HG03064 (cell line): Measurements from ENCODE around the gene ACAP2.
"Not testable (repeated sequence)": the region's sequence is repeated elsewhere in the genome, so short reads cannot be mapped to it uniquely, and the experiment has no call there.

Source experiments
- ATAC-seq: cut with Tn5 transposase; IDR thresholded peaks from one replicate; pipeline ENCODE4 v1.9.1; 2021; ENCODE audit warnings: low read depth; ENCODE audit not compliant: unreplicated experiment

ACAP2 gene

DNA sequence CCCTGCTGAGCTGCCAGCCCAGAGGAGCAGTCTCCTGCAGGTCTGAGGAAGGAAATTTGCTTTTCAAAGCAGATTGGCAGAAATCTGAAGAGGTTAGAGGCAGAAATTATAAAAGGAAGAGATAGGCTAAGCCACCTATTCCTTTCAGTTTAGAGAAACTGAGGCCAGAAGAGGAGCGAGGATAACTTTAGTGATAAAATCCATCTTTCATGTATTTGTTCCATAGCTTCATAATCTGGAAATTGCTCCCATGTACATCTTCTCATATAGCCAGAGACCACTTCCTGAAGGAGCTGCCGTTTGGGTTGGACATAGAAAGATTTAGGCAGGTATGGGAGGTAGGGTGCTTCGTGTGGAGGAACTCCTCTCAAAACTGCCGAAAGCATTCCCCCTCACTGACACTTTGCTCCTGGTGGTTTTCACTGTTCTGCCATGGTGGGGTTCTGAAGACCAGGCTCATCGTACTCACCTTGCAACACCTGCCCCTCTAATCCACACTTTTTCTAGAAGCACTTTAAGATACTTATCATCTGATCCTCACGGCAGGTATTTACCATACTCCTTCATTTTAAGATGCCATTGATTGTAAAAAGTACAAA lies 670 bp upstream of the ACAP2 start:
- ATAC-seq: no peak

DNA sequence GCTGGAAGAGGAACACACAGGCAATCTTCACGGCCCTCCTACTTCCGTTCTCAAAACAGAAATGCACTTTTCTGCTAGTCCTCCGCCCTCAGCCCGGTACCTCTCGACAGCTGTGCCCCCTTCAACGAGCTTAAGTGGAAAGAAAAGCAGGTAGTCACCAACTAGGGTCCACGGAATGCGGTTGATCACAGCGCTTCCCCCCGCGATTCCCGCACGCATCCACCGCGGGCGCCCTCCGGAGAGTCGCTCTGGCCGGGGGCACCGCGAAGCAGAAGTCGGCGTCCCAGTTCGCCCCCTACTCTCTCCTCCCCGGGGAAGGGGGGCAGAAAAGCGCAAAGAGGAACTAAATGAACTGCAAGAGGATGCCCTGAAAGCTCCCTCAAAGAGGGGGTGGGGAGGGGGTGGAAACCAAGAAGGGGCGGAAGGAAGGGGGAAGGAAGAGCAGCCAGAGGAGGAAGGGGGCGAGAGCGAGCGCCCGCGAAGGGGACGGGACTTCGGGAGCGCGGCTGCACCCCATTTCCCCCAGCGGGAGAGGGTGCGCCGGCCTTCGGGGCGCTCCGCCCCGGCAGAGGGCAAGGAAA lies 738 bp downstream of the ACAP2 start:
- peak; percentile 13 for ATAC-seq

DNA sequence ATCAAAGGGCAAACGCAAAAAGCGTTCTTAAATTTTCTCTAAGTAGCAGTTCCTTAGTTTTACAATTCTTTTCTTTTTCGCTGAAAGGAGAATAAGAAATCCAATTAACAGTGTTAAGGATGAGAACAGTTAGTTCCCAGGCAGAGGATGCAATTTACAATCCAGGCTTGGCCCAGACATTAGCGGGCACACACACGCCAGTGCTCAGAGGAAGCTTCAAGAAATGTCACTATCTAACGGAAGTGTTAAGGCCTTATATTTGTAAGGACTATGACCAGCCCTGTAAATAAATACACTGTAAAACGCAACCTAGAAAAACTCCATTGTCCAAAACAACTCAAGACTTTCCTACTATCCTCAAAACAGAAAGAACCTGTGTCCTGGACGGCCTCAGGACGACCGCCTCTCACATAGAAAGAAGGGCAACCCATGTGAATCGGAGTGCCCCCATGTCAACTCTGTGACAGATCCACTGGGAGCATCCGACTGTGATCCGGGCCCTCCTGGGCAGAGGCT lies 1.3 kb downstream of the ACAP2 start:
- ATAC-seq: no peak

DNA sequence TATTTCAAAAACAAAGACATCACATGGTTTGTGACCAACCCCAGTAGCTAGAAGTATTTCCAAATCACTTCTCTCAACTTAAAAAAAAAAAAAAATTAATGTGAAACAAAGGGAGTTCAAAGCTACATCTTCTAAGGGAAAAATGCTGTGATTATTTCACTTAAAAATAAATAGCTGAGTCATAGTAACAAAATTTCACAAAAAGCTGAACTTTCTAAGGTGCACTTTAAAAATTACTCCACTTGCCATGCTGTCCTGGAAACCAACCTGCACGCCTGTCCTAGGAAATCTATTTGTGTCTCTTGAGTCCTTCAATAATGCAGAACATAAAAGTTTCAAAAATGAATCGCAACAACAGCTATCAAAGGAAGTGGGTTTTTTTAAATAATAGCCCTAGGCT lies 1.8 kb downstream of the ACAP2 start:
- ATAC-seq: no peak

- no peak for ATAC-seq
Measured at GRCh38 chr3:195440379-195440778, 2.4 kb downstream of the ACAP2 start.

DNA sequence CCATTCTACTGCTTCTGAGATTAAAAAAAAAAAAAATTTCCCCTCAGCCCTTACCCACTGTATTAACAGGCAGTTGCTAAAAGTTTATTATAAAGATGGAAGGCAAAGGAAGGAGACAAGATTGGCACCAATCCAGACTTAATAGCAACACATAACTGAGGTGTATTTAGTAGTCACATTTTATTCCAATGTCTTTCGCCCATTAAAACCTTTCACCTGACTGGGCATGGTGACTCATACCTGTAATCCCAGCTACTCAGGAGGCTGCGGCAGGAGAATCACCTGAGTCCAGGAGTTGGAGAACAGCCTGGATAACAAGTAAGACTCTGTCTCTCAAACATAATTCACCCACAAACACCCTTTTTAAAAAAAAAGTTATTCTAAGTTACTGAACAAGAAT lies 4.4 kb downstream of the ACAP2 start:
- no peak for ATAC-seq

DNA sequence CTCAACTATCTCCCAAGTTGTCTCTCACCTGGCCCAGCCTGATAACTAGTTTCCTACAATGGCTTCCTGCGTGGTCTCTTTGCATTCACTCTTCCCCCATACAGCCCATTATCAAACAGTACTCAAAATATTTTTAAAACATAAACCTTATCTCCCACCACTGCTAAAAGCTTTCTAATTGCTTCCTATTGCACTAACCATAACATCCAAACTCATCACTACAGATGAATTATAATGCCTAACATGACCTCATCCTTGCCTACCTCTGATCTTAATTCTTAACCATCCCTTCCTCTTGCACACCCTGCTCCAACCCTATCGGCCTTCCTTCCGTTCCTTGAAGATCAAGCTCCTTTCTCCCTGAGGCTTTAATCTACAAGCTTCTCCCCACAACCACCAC lies 17.0 kb downstream of the ACAP2 start:
- no peak for ATAC-seq

GRCh38 chr3:195423818-195424217 lies 19.0 kb downstream of the ACAP2 start:
- no peak for ATAC-seq

- ATAC-seq: no peak
Measured at GRCh38 chr3:195421400-195421799, 21.4 kb downstream of the ACAP2 start.

- no peak for ATAC-seq
Measured at GRCh38 chr3:195416795-195417194, 26.0 kb downstream of the ACAP2 start.

- ATAC-seq: no peak
Measured at GRCh38 chr3:195411836-195412235, 31.0 kb downstream of the ACAP2 start.

DNA sequence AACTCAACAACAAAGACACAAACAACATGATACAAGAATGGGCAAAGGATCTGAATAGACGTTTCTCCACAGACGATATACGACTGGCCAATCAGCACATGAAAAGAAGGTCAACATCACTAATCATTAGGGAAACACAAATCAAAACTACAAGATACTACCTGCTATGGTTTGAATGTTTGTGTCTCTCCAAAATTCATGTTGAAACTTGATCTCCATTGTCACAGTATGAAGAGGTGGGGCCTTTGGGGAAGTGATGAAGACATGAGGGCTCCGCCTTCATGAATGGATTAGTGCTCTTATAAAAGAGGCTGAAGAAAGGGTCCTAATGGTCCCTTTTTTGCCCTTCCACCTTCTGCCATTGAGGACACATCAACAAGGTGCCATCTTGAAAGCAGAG lies 32.3 kb downstream of the ACAP2 start:
- no peak for ATAC-seq

DNA sequence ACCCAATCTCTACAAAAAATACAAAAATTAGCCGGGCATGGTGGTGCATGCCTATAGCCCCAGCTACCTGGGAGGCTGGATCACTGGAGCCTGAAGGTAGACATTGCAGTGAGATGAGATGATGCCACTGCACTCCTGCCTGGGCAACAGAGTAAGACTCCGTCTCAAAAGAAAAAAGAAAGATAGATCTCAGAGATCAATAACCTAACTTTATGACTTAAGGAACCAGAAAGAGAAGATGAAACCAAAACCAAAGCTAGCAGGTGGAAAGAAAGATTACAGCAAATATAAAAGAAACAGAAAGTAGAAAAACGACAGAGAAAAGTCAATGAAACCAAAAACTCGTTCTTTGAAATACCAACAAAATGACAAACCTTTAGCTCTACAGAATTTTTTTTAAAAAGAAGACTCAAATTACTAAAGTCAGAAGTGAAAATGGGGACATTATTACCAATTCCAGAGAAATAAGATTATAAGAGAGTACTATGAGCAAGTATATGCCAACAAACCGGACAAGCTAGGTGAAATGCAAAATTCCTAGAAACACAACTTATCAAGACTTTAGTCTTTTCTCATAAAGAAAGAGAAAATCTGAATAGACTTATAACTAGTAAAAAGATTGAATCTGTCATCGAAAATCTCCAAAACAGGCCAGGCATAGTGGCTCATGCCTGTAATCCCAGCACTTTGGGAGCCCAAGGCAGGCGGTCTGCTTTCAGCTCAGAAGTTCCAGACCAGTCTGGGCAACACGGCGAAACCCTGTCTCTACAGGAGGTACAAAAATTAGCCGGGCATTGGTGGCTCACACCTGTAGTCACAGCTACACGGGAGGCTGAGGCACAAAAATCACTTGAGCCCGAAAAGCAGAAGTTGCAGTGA lies 35.0 kb downstream of the ACAP2 start:
- ATAC-seq: no peak

DNA sequence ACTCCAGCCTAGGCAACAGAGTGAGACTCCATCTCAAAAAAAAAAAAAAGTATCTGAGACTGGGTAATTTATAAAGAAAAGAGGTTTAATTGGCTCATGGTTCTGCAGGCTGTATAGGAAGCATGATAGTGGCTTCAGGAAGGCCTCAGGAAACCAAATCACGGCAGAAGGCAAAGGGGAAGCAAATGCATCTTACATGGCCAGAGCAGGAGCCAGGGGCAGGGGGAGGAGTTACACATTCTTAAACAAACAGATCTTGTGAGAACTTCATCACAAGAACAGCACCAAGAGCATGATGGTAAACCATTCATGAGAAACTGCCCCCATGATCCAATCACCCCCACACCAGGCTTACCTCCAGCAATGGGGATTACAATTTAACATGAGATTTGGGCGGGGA lies 37.2 kb downstream of the ACAP2 start:
- no peak for ATAC-seq

GRCh38 chr3:195403841-195404408 lies 38.9 kb downstream of the ACAP2 start:
- ATAC-seq: no peak

DNA sequence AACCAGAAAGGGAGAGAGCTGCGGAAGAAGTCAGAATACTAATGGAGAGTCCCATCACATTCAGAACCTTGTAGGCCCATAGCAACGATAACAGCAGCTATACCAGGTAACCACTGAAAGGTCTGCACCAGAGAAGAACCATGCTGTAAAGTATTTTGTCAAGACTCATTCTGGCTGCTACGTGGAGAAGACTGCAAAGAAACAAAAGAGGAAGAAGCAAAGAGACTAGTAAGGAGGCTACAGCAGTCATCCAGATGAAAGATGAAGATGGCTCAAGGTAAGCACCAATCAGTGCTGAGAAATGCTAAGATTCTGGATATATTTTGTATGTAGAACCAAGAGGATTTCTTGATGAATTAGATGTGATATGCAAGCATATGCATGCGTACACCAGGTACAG lies 39.6 kb downstream of the ACAP2 start:
- ATAC-seq: no peak

GRCh38 chr3:195401943-195402342 lies 40.9 kb downstream of the ACAP2 start:
- ATAC-seq: no peak

GRCh38 chr3:195398460-195398859 lies 44.4 kb downstream of the ACAP2 start:
- not testable (repeated sequence) for ATAC-seq

DNA sequence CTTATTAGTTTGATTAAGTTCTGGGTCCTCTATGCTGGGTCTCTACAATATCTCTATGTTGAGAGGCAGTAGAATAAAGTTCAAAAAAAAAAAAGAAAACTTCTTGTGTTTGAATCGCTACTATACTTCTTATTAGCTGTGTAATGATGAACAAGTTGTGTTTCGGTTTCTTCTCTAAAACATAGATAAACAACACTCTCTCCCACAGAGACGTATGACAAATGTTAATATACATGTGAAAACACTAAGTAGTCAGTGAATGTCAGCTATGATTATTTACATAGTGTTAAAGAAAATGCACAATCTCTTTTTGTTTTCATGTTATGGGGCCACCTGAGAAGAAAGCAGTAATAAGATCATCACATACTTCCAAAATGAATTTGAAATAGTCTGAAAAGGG lies 45.3 kb downstream of the ACAP2 start:
- no peak for ATAC-seq

- no peak for ATAC-seq
Measured at GRCh38 chr3:195395208-195395816, 47.5 kb downstream of the ACAP2 start.

GRCh38 chr3:195394700-195395099 lies 48.1 kb downstream of the ACAP2 start:
- ATAC-seq: peak; percentile 32
